H9 (cell line): Measurements from ENCODE around the gene B3GAT3. TPM values are rescaled to one million over a fixed set of nuclear protein-coding genes. Genes with fewer than 3 reads are reported as not detected.

ENCODE experiments used
- DNase-seq: peaks from one replicate; pipeline ENCODE4 v3.0.0-alpha.2; 2017
- H2AFZ ChIP-seq: one replicate; pipeline ENCODE4 v1.6.1; 2013; ENCODE audit warnings: mild to moderate bottlenecking, low read length, control low read depth, moderate library complexity
- H2AK5ac ChIP-seq: 2 replicates; pipeline ENCODE4 v1.6.1; 2013; ENCODE audit warnings: low read length, control low read depth, mixed read lengths; ENCODE audit not compliant: insufficient read length
- H2BK120ac ChIP-seq: one replicate; pipeline ENCODE4 v1.6.1; 2013; ENCODE audit warnings: low read depth, mild to moderate bottlenecking, low read length, control low read depth, inconsistent platforms; ENCODE audit not compliant: poor library complexity, severe bottlenecking
- H2BK12ac ChIP-seq: 2 replicates; pipeline ENCODE4 v1.6.1; 2013; ENCODE audit warnings: low read length, control low read depth, mixed read lengths, low read depth; ENCODE audit not compliant: insufficient read length
- H2BK15ac ChIP-seq: 2 replicates; pipeline ENCODE4 v1.6.1; 2013; ENCODE audit warnings: low read depth, low read length, control low read depth
- H2BK20ac ChIP-seq: one replicate; pipeline ENCODE4 v1.6.1; 2013; ENCODE audit warnings: low read depth, mild to moderate bottlenecking, low read length, control low read depth, inconsistent platforms; ENCODE audit not compliant: poor library complexity, severe bottlenecking
- H2BK5ac ChIP-seq: 2 replicates; pipeline ENCODE4 v1.6.1; 2013; ENCODE audit warnings: low read length, control low read depth, mixed read lengths; ENCODE audit not compliant: insufficient read length
- H3K14ac ChIP-seq: 2 replicates; pipeline ENCODE4 v1.6.1; 2013; ENCODE audit warnings: low read length, control low read depth; ENCODE audit not compliant: insufficient read depth
- H3K18ac ChIP-seq: 2 replicates; pipeline ENCODE4 v1.6.1; 2013; ENCODE audit warnings: low read depth, mild to moderate bottlenecking, mixed read lengths, low read length, control low read depth; ENCODE audit not compliant: insufficient read length
- H3K23ac ChIP-seq: 2 replicates; pipeline ENCODE4 v1.6.1; 2013; ENCODE audit warnings: low read length, control low read depth, mixed read lengths, low read depth; ENCODE audit not compliant: insufficient read length
- H3K23me2 ChIP-seq: 2 replicates; pipeline ENCODE4 v1.6.1; 2013; ENCODE audit warnings: low read depth, mild to moderate bottlenecking, mixed read lengths, low read length, control low read depth; ENCODE audit not compliant: insufficient read length, poor library complexity, severe bottlenecking
- H3K27ac ChIP-seq: 2 replicates; pipeline ENCODE4 v1.5.1; 2013; ENCODE audit warnings: low read length, control low read depth, mixed read lengths, low read depth; ENCODE audit not compliant: insufficient read length
- H3K27me3 ChIP-seq: 2 replicates; pipeline ENCODE4 v1.6.1; 2013; ENCODE audit warnings: low read length, control low read depth, inconsistent platforms; ENCODE audit not compliant: insufficient read depth
- H3K4ac ChIP-seq: 2 replicates; pipeline ENCODE4 v1.6.1; 2013; ENCODE audit warnings: low read depth, mild to moderate bottlenecking, control low read depth, inconsistent platforms, low read length, moderate library complexity
- H3K4me1 ChIP-seq: 2 replicates; pipeline ENCODE4 v1.6.1; 2013; ENCODE audit warnings: low read length, control low read depth, inconsistent platforms; ENCODE audit not compliant: insufficient read depth
- H3K4me2 ChIP-seq: 2 replicates; pipeline ENCODE4 v1.6.1; 2013; ENCODE audit warnings: low read length, control low read depth, mixed read lengths; ENCODE audit not compliant: insufficient read length, insufficient read depth
- H3K56ac ChIP-seq: 2 replicates; pipeline ENCODE4 v1.6.1; 2013; ENCODE audit warnings: low read depth, mild to moderate bottlenecking, mixed read lengths, low read length, control low read depth; ENCODE audit not compliant: insufficient read length
- H3K79me1 ChIP-seq: 2 replicates; pipeline ENCODE4 v1.6.1; 2013; ENCODE audit warnings: low read depth, mild to moderate bottlenecking, moderate library complexity, low read length, control low read depth, inconsistent platforms; ENCODE audit not compliant: insufficient read depth, poor library complexity, severe bottlenecking
- H3K79me2 ChIP-seq: 2 replicates; pipeline ENCODE4 v1.6.1; 2013; ENCODE audit warnings: low read length, control low read depth, inconsistent platforms; ENCODE audit not compliant: insufficient read depth
- H3K9ac ChIP-seq: 2 replicates; pipeline ENCODE4 v1.6.1; 2013; ENCODE audit warnings: low read length, control low read depth, mixed read lengths; ENCODE audit not compliant: insufficient read length; ENCODE audit errors: extremely low read depth
- H3K9me3 ChIP-seq: one replicate; pipeline ENCODE4 v1.6.1; 2013; ENCODE audit warnings: low read depth, low read length, inconsistent platforms; ENCODE audit not compliant: control insufficient read depth
- H3T11ph ChIP-seq: one replicate; pipeline ENCODE4 v1.6.1; 2013; ENCODE audit warnings: mild to moderate bottlenecking, low read length, control low read depth, inconsistent platforms
- H4K20me1 ChIP-seq: one replicate; pipeline ENCODE4 v1.6.1; 2013; ENCODE audit not compliant: control insufficient read depth, insufficient read length, insufficient read depth
- H4K5ac ChIP-seq: 2 replicates; pipeline ENCODE4 v1.6.1; 2013; ENCODE audit warnings: low read depth, mild to moderate bottlenecking, mixed read lengths, low read length, control low read depth; ENCODE audit not compliant: insufficient read length
- H4K8ac ChIP-seq: replicated peaks from 2 replicates; pipeline ENCODE4 v1.6.1; 2013; ENCODE audit warnings: low read length, control low read depth, mixed read lengths, low read depth; ENCODE audit not compliant: insufficient read length
- H4K91ac ChIP-seq: 2 replicates; pipeline ENCODE4 v1.6.1; 2013; ENCODE audit warnings: low read depth, mild to moderate bottlenecking, moderate library complexity, mixed read lengths, low read length, control low read depth; ENCODE audit not compliant: insufficient read length
- H3K27ac Mint-ChIP-seq, 3 experiments: 2 replicates in 2 of 3; 3 replicates in 1 of 3; pipeline ENCODE4 v1.8.0; 2020 to 2021; ENCODE audit warnings: mixed read lengths in 3 of 3, mild to moderate bottlenecking in 1 of 3, moderate library complexity in 1 of 3
- H3K27me3 Mint-ChIP-seq: 2 replicates; pipeline ENCODE4 v1.8.0; 2021; ENCODE audit warnings: low read depth, mild to moderate bottlenecking, moderate library complexity, mixed read lengths
- H3K36me3 Mint-ChIP-seq, 3 experiments: 2 replicates in 2 of 3; 3 replicates in 1 of 3; pipeline ENCODE4 v1.8.0; 2020 to 2021; ENCODE audit warnings: low read depth in 3 of 3, mixed read lengths in 3 of 3; ENCODE audit not compliant: insufficient read depth in 1 of 3
- H3K4me1 Mint-ChIP-seq, 2 experiments: 2 replicates each; pipeline ENCODE4 v1.8.0; 2020; ENCODE audit warnings: mixed read lengths in 2 of 2
- H3K4me3 Mint-ChIP-seq, 2 experiments: 2 replicates in 1 of 2; 3 replicates in 1 of 2; pipeline ENCODE4 v1.8.0; 2020 to 2021; ENCODE audit warnings: mild to moderate bottlenecking in 2 of 2, mixed read lengths in 2 of 2, moderate library complexity in 1 of 2
- H3K9me3 Mint-ChIP-seq, 2 experiments: 2 replicates in 1 of 2; 3 replicates in 1 of 2; pipeline ENCODE4 v1.8.0; 2020; ENCODE audit warnings: mild to moderate bottlenecking in 2 of 2, mixed read lengths in 2 of 2, moderate library complexity in 1 of 2
- CTCF ChIP-seq: fragments of 200-600 bp; sonication (generic); conservative IDR thresholded peaks from 3 replicates; pipeline ENCODE4 v1.8.0; 2021; ENCODE audit warnings: antibody characterized with exemption, mild to moderate bottlenecking
- WGBS: extraction: QIAGEN DNeasy Blood & Tissue Kit; methylation state at CpG from one replicate; pipeline ENCODE4 v1.1.7; 2013; ENCODE audit warnings: missing lambda C conversion rate, low lambda C conversion rate, mixed read lengths; ENCODE audit not compliant: insufficient read length; ENCODE audit errors: extremely low coverage; 5-methylcytosine and 5-hydroxymethylcytosine counted together
- total RNA-seq: library from RNA; stranded (reverse); gene quantifications from 2 replicates; pipeline ENCODE4 v1.2.1, GENCODE V29; 2021

Gene B3GAT3
- total RNA-seq, 1 experiment from 2014 or later = 30.8 TPM

GRCh38 chr11:62611705-62612365 lies 10.0 kb downstream of the B3GAT3 start:
- Mint-ChIP-seq H3K36me3 (peaks cover 0 to 18% (median 7%) of the 10 kb centered on the region in 3 experiments; a peak in 5 of 7 replicates), H3K4me3 (peak overlapping the region; percentile 85 to 86), H3K27me3 (peaks cover 4% of the 10 kb centered on the region), H3K27ac (peak overlapping the region; percentile 4 to 27 (median 10); a peak in 3 of 7 replicates), H3K4me1 (peaks cover 24 to 42% of the 10 kb centered on the region in 2 experiments), H3K9me3 (no peaks in the 10 kb centered on the region)
- Histone ChIP-seq H2AK5ac (no peak overlapping the region), H3K27ac (no peak overlapping the region), H3K27me3 (no peaks in the 10 kb centered on the region), H4K20me1 (no peaks in the 10 kb centered on the region), H3K56ac (no peak overlapping the region), H3T11ph (no peak overlapping the region), H3K9me3 (no peaks in the 10 kb centered on the region), H3K23ac (no peak overlapping the region), H3K18ac (no peak overlapping the region), H2BK15ac (no peak overlapping the region), H3K14ac (peak overlapping the region; percentile 23; the same call in 1 of the 2 replicates), H4K91ac (no peak overlapping the region), H2BK20ac (no peak overlapping the region), H3K4me2 (peak overlapping the region; percentile 90), H2BK120ac (no peak overlapping the region), H3K23me2 (peaks cover 13% of the 10 kb centered on the region), H2BK12ac (no peak overlapping the region), H4K8ac (no peak overlapping the region), H3K9ac (no peak overlapping the region), H2AFZ (no peak overlapping the region), H2BK5ac (no peak overlapping the region), H4K5ac (no peak overlapping the region), H3K79me2 (no peaks in the 10 kb centered on the region), H3K4ac (no peak overlapping the region), H3K4me1 (no peaks in the 10 kb centered on the region), H3K79me1 (no peaks in the 10 kb centered on the region)
- no peak for TF ChIP-seq CTCF
- peak; percentile 60 for DNase-seq
- WGBS = no CpG with 5 or more reads among the region's 34 CpGs
